Brain microvascular endothelial cell (primary cell): ENCODE results near the gene SKP1.

Experiments used
- DNase-seq: peaks from one replicate; pipeline ENCODE4 v3.0.0-alpha.2; 2020
- H3K27ac ChIP-seq: fragments of 250-450 bp; sonication (Bioruptor Pico); 2 replicates; pipeline ENCODE4 v1.5.1; 2020; ENCODE audit warnings: mild to moderate bottlenecking, moderate library complexity
- H3K27me3 ChIP-seq: fragments of 250-450 bp; sonication (Bioruptor Pico); replicated peaks from 2 replicates; pipeline ENCODE4 v1.5.1; 2020; ENCODE audit warnings: mild to moderate bottlenecking
- H3K36me3 ChIP-seq: fragments of 250-450 bp; sonication (Bioruptor Pico); replicated peaks from 2 replicates; pipeline ENCODE4 v1.5.1; 2020; ENCODE audit warnings: mild to moderate bottlenecking
- H3K4me3 ChIP-seq: 2 replicates; pipeline ENCODE4 v1.5.1; 2011; ENCODE audit warnings: low read depth, mild to moderate bottlenecking, control low read depth, low read length, moderate library complexity
- in situ Hi-C: cut with HindIII; loops from 2 replicates; pipeline ENCODE4 v1.10.0; 2017; ENCODE audit warnings: low sequenced_read_pairs, low pct_ligation_motif_present
- TF ChIP-seq, protein P1 (sequence below): IDR thresholded peaks from 2 replicates; pipeline ENCODE4 v1.5.1; 2011; ENCODE audit warnings: low read depth, mild to moderate bottlenecking, moderate library complexity, low read length, control low read depth, inconsistent platforms; ENCODE audit errors: missing control alignments

The SKP1 gene

DNA sequence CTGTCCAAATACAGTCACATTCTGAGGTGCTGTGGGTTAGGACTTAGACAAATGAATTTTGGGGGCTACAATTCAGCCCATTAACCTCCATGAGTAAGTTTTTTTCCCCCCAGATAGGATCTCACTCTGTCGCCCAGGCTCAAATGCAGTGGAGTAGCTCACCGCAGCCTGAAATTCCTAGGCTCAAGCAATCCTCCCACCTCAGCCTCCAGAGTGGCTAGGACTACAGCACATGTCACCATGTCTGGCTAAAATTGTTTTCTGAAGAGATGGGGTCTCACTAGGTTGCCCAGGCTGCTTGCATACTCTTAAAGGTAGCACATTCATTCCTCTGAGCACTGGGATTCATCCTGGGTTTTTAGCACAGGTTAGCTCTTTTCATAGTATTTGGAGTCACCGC, 26.9 kb upstream of the SKP1 start:
- Histone ChIP-seq H3K27ac (no peak overlapping the region), H3K27me3 (no peaks in the 10 kb centered on the region), H3K36me3 (peaks cover 52% of the 10 kb centered on the region), H3K4me3 (no peak overlapping the region)
- TF ChIP-seq, protein P1, sequence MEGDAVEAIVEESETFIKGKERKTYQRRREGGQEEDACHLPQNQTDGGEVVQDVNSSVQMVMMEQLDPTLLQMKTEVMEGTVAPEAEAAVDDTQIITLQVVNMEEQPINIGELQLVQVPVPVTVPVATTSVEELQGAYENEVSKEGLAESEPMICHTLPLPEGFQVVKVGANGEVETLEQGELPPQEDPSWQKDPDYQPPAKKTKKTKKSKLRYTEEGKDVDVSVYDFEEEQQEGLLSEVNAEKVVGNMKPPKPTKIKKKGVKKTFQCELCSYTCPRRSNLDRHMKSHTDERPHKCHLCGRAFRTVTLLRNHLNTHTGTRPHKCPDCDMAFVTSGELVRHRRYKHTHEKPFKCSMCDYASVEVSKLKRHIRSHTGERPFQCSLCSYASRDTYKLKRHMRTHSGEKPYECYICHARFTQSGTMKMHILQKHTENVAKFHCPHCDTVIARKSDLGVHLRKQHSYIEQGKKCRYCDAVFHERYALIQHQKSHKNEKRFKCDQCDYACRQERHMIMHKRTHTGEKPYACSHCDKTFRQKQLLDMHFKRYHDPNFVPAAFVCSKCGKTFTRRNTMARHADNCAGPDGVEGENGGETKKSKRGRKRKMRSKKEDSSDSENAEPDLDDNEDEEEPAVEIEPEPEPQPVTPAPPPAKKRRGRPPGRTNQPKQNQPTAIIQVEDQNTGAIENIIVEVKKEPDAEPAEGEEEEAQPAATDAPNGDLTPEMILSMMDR, result no peak
- no peak for DNase-seq
- in situ Hi-C loops, result no loop called here

DNA sequence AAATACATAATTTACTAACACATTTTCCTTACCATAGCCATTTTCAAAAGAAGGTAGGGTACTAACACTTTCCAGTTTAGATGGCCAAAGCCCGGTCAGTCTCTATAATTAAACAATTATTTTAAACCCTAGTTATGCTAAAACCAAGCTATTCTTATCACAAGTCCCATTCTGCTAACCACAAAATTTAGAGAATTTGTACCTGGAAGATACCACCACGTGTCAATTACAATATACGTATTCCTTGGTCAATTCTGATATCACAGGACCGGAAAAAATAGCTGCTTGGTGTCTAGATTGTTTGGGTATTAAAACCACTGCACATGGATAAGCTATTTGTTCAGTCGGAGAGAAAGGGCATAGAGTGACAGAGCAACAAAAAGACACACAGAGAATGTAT, 18.9 kb upstream of the SKP1 start:
- in situ Hi-C loops, result no loop called here
- no peak overlapping the region for H3K4me3 ChIP-seq
- H3K27me3 ChIP-seq, result no peaks in the 10 kb centered on the region
- TF ChIP-seq, protein P1, result no peak
- no peak overlapping the region for H3K27ac ChIP-seq
- no peak for DNase-seq
- peaks cover 43% of the 10 kb centered on the region for H3K36me3 ChIP-seq

DNA sequence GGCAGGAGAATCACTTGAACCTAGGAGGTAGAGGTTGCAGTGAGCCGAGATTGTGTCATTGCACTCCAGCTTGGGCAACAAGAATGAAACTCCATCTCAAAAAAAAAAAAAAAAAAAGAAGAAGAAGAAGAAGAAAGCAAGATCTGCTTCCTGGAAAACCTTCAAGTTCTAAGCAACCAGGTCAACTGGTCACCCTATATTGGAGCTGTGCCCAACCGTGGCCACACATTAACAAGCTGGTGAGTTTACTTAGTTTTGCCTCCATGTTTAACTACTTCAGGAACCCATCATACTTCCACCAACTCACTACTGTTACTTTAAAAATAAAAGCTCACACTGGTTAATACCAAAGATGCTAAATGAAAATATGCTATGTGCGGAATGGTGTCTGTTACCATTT, 12.3 kb upstream of the SKP1 start:
- TF ChIP-seq, protein P1, result no peak
- no peaks in the 10 kb centered on the region for H3K27me3 ChIP-seq
- H3K27ac ChIP-seq, result no peak overlapping the region
- no peaks in the 10 kb centered on the region for H3K36me3 ChIP-seq
- no peak overlapping the region for H3K4me3 ChIP-seq
- DNase-seq, result no peak
- in situ Hi-C loops, result no loop called here

DNA sequence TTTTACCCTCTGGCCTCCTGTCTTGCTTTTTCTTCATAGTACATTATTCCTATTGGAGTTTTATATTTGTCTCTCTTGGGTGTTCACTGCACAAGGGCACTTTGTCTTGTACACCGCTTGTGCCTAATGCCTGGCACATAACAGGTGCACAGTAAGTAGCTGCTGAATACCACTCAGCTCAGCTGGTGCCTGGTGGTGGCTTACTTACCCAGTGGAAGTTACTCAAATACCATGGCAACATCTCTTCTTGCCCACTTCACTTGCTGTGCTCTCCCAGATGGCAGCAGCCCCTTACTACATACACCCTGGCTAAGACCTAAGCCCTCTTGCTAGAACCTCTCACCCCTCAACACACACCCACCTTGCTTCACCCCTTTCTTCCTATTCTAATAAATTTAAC, 11.3 kb upstream of the SKP1 start:
- no peak overlapping the region for H3K27ac ChIP-seq
- H3K27me3 ChIP-seq, result no peaks in the 10 kb centered on the region
- DNase-seq, result no peak
- TF ChIP-seq, protein P1, result no peak
- H3K36me3 ChIP-seq, result no peaks in the 10 kb centered on the region
- H3K4me3 ChIP-seq, result no peak overlapping the region
- in situ Hi-C loops, result no loop called here

DNA sequence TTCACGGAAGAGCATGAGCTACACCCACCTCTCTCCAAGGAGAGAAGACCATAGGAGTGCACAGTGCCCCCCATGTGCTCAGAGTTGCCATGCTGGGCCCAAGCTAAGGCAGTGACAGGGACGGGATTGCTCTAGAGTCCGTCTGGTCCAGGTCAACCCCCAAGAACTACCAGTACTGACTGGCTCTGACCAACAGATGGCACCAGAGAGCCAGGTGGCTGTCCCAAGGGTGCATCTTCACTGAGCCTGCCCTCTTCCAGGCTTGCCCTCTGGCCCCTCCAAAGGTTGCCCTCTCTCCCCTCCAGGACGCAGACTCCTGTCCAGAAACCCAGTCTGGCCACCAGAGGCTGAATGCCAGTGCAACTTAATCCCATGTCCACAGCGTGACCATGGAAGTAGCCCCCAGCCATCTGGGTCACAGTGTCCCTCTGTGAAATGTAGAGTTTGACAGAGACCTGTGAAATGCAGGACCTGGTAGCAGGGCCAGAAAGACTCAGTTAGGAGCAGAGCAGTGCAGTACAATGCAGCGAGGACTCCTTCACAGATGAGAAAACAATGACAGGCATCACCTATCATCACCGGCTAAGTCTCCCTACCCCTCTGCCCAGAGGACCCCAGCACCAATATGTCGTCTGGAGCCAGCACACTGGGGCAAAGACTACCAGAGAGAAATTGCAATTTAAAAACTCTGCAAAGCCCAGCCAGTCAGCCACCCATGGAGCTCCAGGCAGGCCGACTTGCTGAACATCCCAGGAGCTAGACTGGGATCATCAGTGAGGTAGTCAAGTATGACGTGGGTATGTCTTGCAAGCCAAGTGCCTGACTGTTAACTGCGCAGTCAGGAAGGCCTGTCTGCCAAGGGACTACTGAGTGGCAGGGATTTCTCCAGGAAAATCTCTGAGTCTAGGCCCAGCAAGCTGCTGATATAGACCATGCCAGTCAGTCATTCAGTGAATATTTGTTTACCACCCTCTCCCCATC, 7.7 kb upstream of the SKP1 start:
- no peak overlapping the region for H3K27ac ChIP-seq
- in situ Hi-C loops, result no loop called here
- DNase-seq, result peak; percentile 41

More for the DNA sequence above, 7.7 kb upstream of the SKP1 start:
- no peaks in the 10 kb centered on the region for H3K36me3 ChIP-seq
- no peaks in the 10 kb centered on the region for H3K27me3 ChIP-seq
- TF ChIP-seq, protein P1, result peak; percentile 95
- H3K4me3 ChIP-seq, result no peak overlapping the region
